Measurements from ENCODE around the gene NKPD1. TPM values are rescaled to one million over a fixed set of nuclear protein-coding genes. Genes with fewer than 3 reads are reported as not detected.

NKPD1 gene
- total and polyA plus RNA-seq, 2 experiments from 2014 or later = 0.24 to 1.3 TPM

DNA sequence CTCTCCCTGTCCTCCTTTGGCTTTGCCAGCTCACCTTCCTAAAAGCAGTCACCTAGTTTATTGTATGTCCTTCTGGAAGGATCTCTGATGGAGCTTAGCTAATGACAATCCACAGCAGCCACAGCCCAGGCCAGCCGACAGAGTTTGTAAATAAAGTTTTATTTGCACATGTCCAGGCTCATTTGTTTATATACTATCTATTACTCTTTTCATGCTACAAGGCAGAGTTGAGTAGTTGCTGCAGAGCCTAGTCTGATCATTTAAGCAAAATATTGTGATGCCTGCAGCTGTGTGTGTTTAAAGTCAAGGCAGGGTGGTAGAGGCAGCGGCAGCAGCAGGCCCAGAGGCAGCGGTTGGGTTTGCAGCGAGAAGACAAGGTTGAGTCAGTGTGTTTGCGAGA is 32.6 kb downstream of the NKPD1 start:
- no peaks in the 10 kb centered on the region for H3K9me2 ChIP-seq (ENCODE audit: insufficient read depth)
- H3K4me1 Mint-ChIP-seq = peaks cover 15% of the 10 kb centered on the region; the same call in 2 of the 3 replicates
- peaks cover 52% of the 10 kb centered on the region for H3K79me2 ChIP-seq (replicated peaks; ENCODE audit: insufficient read depth)
- no peak for TF ChIP-seq STAT1 (IDR thresholded peaks at IDR 0.05; ENCODE audit: unreplicated experiment)
- TF ChIP-seq ZNF114 (CRISPR knock-in tag; IDR thresholded peaks at IDR 0.05) = no peak
- TF ChIP-seq, protein P1, sequence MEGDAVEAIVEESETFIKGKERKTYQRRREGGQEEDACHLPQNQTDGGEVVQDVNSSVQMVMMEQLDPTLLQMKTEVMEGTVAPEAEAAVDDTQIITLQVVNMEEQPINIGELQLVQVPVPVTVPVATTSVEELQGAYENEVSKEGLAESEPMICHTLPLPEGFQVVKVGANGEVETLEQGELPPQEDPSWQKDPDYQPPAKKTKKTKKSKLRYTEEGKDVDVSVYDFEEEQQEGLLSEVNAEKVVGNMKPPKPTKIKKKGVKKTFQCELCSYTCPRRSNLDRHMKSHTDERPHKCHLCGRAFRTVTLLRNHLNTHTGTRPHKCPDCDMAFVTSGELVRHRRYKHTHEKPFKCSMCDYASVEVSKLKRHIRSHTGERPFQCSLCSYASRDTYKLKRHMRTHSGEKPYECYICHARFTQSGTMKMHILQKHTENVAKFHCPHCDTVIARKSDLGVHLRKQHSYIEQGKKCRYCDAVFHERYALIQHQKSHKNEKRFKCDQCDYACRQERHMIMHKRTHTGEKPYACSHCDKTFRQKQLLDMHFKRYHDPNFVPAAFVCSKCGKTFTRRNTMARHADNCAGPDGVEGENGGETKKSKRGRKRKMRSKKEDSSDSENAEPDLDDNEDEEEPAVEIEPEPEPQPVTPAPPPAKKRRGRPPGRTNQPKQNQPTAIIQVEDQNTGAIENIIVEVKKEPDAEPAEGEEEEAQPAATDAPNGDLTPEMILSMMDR (conservative IDR thresholded peaks at IDR 0.05; ENCODE audit: low read depth in 2 of 2) = no peak
- no peak for TF ChIP-seq ETS1 (IDR thresholded peaks at IDR 0.05)
- no peak for TF ChIP-seq ZNF462 (CRISPR knock-in tag; IDR thresholded peaks at IDR 0.05)
- no peak for TF ChIP-seq ZNF331 (CRISPR knock-in tag; IDR thresholded peaks at IDR 0.05; ENCODE audit: low read depth)
- TF ChIP-seq CREB1 (CRISPR knock-in tag; IDR thresholded peaks at IDR 0.05; ENCODE audit: low read depth) = no peak
- no peak for TF ChIP-seq NANOG (IDR thresholded peaks at IDR 0.05; ENCODE audit: borderline replicate concordance)
- TF ChIP-seq POLR2AphosphoS5 (IDR thresholded peaks at IDR 0.05; ENCODE audit: low read depth) = no peak
- TF ChIP-seq JUNB (IDR thresholded peaks at IDR 0.05; ENCODE audit: unreplicated experiment) = no peak
- TF ChIP-seq EZH2 (IDR thresholded peaks at IDR 0.05; ENCODE audit: low read depth, unreplicated experiment) = no peak
- TF ChIP-seq EZH2phosphoT487 (IDR thresholded peaks at IDR 0.05; ENCODE audit: unreplicated experiment) = no peak
- no peak for TF ChIP-seq REST (IDR thresholded peaks at IDR 0.05; ENCODE audit: unreplicated experiment)
- peaks cover 3% of the 10 kb centered on the region for H3K27me3 Mint-ChIP-seq (ENCODE audit: insufficient read depth, low read depth, poor library complexity)
- DNase-seq (ENCODE audit: low spot score) (no peak), ATAC-seq (no peak)
- H3K4me1 ChIP-seq (ENCODE audit: insufficient read depth) = 0 out of 2 replicates have a peak, but pooled peaks cover 2% of the 10 kb centered on the region
- H3K4me3 Mint-ChIP-seq = no peak overlapping the region
- H4K20me1 ChIP-seq (replicated peaks; ENCODE audit: insufficient read depth) = peaks cover 44% of the 10 kb centered on the region
- H3K27ac ChIP-seq (ENCODE audit: low read depth) = 0 out of 2 replicates have a peak overlapping the region, but pooled peaks have one; percentile 9
- H3K4me2 ChIP-seq = no peak overlapping the region
- no peak overlapping the region for H3K27ac Mint-ChIP-seq
- 0 out of 2 replicates have a peak, but pooled peaks cover 2% of the 10 kb centered on the region for H3F3A ChIP-seq (replicated peaks; ENCODE audit: low read depth)
- H3K27me3 ChIP-seq (ENCODE audit: insufficient read depth) = no peaks in the 10 kb centered on the region
- no peaks in the 10 kb centered on the region for H3K36me3 Mint-ChIP-seq (ENCODE audit: low read depth)
- no peak overlapping the region for H2AFZ ChIP-seq
- H3K9me3 Mint-ChIP-seq = no peaks in the 10 kb centered on the region
- no peaks in the 10 kb centered on the region for H3K36me3 ChIP-seq (ENCODE audit: insufficient read depth)
- no peak overlapping the region for H3K4me3 ChIP-seq
